Osteoblast (primary cell): Measurements from ENCODE around the gene PRKCE. TPM values are rescaled to one million over a fixed set of nuclear protein-coding genes. Genes with fewer than 3 reads are reported as not detected.

Experiments
- DNase-seq: peaks from one replicate; pipeline ENCODE4 v3.0.0; 2011; ENCODE audit warnings: low spot score, mixed read lengths; ENCODE audit not compliant: insufficient read length; ENCODE audit errors: missing footprints
- H2AFZ ChIP-seq: 2 replicates; pipeline ENCODE4 v1.6.0; 2011; ENCODE audit warnings: mild to moderate bottlenecking, low read length
- H3K27ac ChIP-seq: 2 replicates; pipeline ENCODE4 v1.5.1; 2011; ENCODE audit warnings: mild to moderate bottlenecking, low read depth, low read length, moderate library complexity
- H3K27me3 ChIP-seq: 2 replicates; pipeline ENCODE4 v1.6.0; 2012; ENCODE audit warnings: mild to moderate bottlenecking, control low read depth, inconsistent platforms, low read length, moderate library complexity; ENCODE audit not compliant: insufficient read depth
- H3K36me3 ChIP-seq: 2 replicates; pipeline ENCODE4 v1.5.1; 2011; ENCODE audit warnings: mild to moderate bottlenecking, low read length, control low read depth, moderate library complexity; ENCODE audit not compliant: insufficient read depth
- H3K4me1 ChIP-seq: 2 replicates; pipeline ENCODE4 v1.5.1; 2011; ENCODE audit warnings: mild to moderate bottlenecking, low read length, control low read depth, moderate library complexity; ENCODE audit not compliant: insufficient read depth
- H3K4me2 ChIP-seq: 2 replicates; pipeline ENCODE4 v1.6.0; 2011; ENCODE audit warnings: mild to moderate bottlenecking, low read length; ENCODE audit not compliant: insufficient read depth
- H3K4me3 ChIP-seq: fragments of 200-600 bp; sonication (generic); 3 replicates; pipeline ENCODE4 v1.5.1; 2012; ENCODE audit warnings: mild to moderate bottlenecking, low read length, inconsistent platforms; ENCODE audit not compliant: insufficient read depth
- H3K79me2 ChIP-seq: 2 replicates; pipeline ENCODE4 v1.6.0; 2012; ENCODE audit warnings: mild to moderate bottlenecking, low read length, control low read depth, inconsistent platforms; ENCODE audit not compliant: insufficient read depth
- H3K9me3 ChIP-seq: 2 replicates; pipeline ENCODE4 v1.5.1; 2011; ENCODE audit warnings: low read depth, low read length, control low read depth
- H4K20me1 ChIP-seq: 2 replicates; pipeline ENCODE4 v1.6.0; 2012; ENCODE audit warnings: mild to moderate bottlenecking, low read length, control low read depth; ENCODE audit not compliant: insufficient read depth
- total RNA-seq: library from RNA; depleted of rRNA; stranded (reverse); fragments of >200 nt; gene quantifications from 2 replicates; pipeline ENCODE4 v1.2.3, GENCODE V29; 2012
- TF ChIP-seq, protein P1 (sequence below): IDR thresholded peaks from 2 replicates; pipeline ENCODE4 v1.5.1; 2011; ENCODE audit warnings: mild to moderate bottlenecking, low read depth, low read length, moderate library complexity; ENCODE audit errors: extremely low read depth

PRKCE gene
- total RNA-seq, 1 donor, result 22.1 TPM

DNA sequence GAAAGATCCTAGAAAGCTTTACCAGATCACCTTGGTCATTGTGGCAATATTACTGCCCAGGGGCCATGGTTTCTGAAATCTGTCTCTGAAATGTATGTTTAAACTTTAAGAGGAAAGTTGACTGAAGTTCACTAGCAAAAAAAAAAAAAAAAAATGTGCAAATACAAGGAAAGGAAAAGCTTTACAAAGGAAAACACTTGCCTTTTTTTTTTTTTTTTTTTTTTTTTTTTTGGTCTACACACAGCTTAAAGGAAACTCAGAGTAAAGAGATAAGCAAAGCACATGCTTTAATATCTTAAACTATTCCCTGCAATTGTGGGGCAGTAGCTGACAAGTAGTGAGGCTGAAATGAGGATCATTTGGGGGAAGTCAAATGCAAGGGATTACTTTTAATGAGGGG is 471.5 kb downstream of the PRKCE start:
- Histone ChIP-seq H2AFZ (no peak overlapping the region), H3K36me3 (no peaks in the 10 kb centered on the region), H3K4me2 (no peak overlapping the region), H3K27ac (no peak overlapping the region), H3K9me3 (no peaks in the 10 kb centered on the region), H4K20me1 (no peaks in the 10 kb centered on the region), H3K79me2 (no peaks in the 10 kb centered on the region), H3K4me1 (peaks cover 12% of the 10 kb centered on the region), H3K27me3 (no peaks in the 10 kb centered on the region), H3K4me3 (no peak overlapping the region)
- no peak for DNase-seq
- TF ChIP-seq, protein P1, sequence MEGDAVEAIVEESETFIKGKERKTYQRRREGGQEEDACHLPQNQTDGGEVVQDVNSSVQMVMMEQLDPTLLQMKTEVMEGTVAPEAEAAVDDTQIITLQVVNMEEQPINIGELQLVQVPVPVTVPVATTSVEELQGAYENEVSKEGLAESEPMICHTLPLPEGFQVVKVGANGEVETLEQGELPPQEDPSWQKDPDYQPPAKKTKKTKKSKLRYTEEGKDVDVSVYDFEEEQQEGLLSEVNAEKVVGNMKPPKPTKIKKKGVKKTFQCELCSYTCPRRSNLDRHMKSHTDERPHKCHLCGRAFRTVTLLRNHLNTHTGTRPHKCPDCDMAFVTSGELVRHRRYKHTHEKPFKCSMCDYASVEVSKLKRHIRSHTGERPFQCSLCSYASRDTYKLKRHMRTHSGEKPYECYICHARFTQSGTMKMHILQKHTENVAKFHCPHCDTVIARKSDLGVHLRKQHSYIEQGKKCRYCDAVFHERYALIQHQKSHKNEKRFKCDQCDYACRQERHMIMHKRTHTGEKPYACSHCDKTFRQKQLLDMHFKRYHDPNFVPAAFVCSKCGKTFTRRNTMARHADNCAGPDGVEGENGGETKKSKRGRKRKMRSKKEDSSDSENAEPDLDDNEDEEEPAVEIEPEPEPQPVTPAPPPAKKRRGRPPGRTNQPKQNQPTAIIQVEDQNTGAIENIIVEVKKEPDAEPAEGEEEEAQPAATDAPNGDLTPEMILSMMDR, result no peak

DNA sequence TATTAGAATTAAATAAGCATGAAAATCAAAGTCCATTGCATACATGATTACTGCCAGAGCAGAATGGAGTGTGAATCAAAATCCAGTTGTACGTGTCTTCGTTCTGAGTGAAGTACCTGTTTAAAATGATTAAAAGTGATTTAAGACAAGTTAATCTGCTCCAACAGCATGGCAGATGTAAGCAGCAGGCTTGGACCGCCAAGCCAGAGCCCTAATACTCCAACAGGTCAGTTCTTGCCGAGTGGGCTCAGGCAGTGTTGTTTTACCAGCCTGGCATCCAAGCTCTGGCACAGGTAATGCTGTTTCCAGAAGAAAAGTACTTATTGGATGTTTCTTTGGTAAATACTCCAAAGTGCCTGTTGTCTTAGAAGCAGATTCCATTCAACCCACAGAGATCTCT is 474.3 kb downstream of the PRKCE start:
- H3K79me2 ChIP-seq, result no peaks in the 10 kb centered on the region
- H3K4me3 ChIP-seq, result no peak overlapping the region
- no peaks in the 10 kb centered on the region for H3K9me3 ChIP-seq
- H3K4me2 ChIP-seq, result no peak overlapping the region
- no peaks in the 10 kb centered on the region for H3K27me3 ChIP-seq
- no peak overlapping the region for H2AFZ ChIP-seq
- TF ChIP-seq, protein P1, result no peak
- no peaks in the 10 kb centered on the region for H3K4me1 ChIP-seq
- H3K36me3 ChIP-seq, result no peaks in the 10 kb centered on the region
- H4K20me1 ChIP-seq, result no peaks in the 10 kb centered on the region
- H3K27ac ChIP-seq, result no peak overlapping the region
- no peak for DNase-seq

DNA sequence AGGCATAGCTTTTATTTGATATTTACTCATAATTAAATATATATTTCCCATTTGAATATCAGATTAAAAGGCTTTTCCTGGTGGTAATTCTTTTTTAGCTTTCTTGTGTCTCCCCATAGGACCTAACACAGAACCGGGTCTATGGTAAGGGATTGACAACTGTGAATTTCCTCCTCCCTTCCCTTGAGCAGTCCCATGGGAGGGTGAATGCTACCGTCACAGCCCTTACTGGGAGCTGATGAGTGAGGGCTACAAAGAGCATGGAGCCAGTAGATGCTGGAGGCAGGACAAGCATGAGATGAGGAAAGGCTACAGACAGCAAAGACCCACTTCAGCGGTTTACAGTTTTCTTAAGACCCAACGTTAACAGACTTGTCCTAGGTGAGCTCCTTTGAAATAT is 475.1 kb downstream of the PRKCE start:
- H3K27ac ChIP-seq, result no peak overlapping the region
- no peaks in the 10 kb centered on the region for H3K9me3 ChIP-seq
- no peak overlapping the region for H3K4me3 ChIP-seq
- no peak overlapping the region for H2AFZ ChIP-seq
- DNase-seq, result no peak
- no peaks in the 10 kb centered on the region for H3K36me3 ChIP-seq
- no peak overlapping the region for H3K4me2 ChIP-seq
- no peaks in the 10 kb centered on the region for H3K79me2 ChIP-seq
- TF ChIP-seq, protein P1, result no peak
- H3K27me3 ChIP-seq, result no peaks in the 10 kb centered on the region
- no peaks in the 10 kb centered on the region for H4K20me1 ChIP-seq
- H3K4me1 ChIP-seq, result no peaks in the 10 kb centered on the region

DNA sequence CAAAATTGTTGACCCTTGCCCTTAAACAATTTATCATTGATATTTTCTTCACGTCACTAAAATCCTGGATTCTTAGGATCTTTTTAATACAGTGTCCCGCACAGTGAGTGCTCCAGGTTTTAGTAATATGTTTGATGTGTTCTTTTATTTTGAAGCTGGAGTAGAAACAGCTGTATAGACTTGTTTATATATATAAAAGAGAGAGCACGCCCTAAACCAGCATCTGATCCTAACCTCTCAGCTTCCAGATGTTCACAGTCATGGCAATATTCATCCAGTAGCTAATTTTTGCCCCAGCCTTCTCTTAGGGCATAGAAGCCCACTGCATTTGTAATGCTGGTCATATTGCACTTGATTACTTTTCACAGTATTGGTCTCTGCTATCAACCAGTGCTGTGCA is 475.7 kb downstream of the PRKCE start:
- DNase-seq, result peak; percentile 37
- no peaks in the 10 kb centered on the region for H3K9me3 ChIP-seq
- TF ChIP-seq, protein P1, result no peak

More for the DNA sequence above, 475.7 kb downstream of the PRKCE start:
- Histone ChIP-seq H4K20me1 (no peaks in the 10 kb centered on the region), H3K4me3 (no peak overlapping the region), H3K4me2 (no peak overlapping the region), H3K36me3 (no peaks in the 10 kb centered on the region), H2AFZ (no peak overlapping the region), H3K27ac (no peak overlapping the region), H3K79me2 (no peaks in the 10 kb centered on the region), H3K27me3 (no peaks in the 10 kb centered on the region), H3K4me1 (no peaks in the 10 kb centered on the region)
